ENCODE data around the gene LRRC17.

- TF ChIP-seq CTCF (IDR thresholded peaks at IDR 0.05) = no peak
- no peak for TF ChIP-seq POLR2A (IDR thresholded peaks at IDR 0.05)
Observed at GRCh38 chr7:102916426-102916825, 3.6 kb downstream of the LRRC17 start.

All from heart left ventricle (tissue), 13 donors.